GM19193 (cell line): Measurements from ENCODE around the gene GRM4.

Experiments used
- POLR2A ChIP-seq: IDR thresholded peaks from 4 replicates; pipeline ENCODE4 v1.6.1; 2011; ENCODE audit not compliant: insufficient read depth, insufficient read length; ENCODE audit errors: extremely low read depth

GRM4 gene

DNA sequence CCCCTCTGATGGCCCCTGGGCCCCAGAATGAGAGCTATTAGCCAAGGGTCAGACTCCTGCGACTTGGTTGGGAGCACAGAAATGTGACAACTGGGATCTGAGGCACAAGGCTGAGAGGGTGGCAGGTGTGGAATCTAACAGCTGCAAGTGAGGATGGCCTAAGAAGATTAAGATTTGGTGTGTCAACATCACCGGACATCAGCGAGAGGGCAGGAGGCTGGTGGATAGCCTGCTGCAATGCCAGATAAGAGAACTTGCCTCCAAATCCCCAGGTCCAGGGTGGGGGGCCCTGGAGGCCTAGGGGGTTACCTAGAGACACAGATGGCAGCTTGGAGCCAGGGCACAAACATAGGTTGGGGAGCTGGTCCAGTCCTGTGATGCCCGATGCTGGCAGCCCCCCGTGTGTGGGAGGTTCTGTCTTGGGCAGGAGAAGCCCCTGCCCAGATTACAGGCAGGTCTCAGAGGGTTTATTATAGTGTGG, 155.8 kb downstream of the GRM4 start:
- no peak for TF ChIP-seq POLR2A

DNA sequence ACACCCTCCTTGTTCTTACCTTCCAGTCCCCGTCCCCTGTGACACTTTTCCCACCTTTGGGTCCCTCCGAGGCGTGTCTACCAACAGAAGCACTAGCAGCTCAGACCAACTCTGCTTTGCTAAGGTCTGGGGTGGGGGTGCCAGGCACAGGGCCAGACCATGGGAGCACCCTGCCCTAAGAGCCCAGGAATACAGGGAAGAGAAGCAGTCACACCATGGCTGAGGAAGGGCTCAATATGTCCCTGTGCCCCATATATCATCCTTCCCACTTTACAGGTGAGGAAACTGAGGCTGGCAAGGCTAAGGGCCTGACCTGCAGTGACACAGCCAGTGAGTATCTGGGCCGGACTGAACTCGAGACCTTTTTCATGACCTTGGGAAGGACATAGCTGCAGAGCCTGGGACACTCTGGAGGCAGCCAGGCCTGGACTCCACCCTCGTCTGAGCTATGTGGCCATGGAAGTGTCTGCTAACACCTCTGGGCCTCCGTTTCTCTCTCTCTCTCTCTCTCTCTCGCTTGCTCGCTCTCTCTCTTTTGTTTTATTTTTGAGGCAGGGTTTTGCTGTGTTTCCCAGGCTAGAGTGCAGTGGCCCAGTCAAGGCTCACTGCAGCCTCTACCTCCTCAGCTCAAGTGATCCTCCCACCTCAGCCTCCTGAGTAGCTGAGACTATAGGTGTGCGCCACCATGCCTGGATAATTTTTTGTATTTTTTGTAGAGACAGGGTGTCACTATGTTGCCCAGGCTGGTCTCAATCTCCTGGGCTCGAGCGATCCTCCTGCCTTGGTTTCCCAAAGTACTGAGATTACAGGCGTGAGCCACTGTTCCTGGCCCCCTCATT, 156.7 kb downstream of the GRM4 start:
- no peak for TF ChIP-seq POLR2A

DNA sequence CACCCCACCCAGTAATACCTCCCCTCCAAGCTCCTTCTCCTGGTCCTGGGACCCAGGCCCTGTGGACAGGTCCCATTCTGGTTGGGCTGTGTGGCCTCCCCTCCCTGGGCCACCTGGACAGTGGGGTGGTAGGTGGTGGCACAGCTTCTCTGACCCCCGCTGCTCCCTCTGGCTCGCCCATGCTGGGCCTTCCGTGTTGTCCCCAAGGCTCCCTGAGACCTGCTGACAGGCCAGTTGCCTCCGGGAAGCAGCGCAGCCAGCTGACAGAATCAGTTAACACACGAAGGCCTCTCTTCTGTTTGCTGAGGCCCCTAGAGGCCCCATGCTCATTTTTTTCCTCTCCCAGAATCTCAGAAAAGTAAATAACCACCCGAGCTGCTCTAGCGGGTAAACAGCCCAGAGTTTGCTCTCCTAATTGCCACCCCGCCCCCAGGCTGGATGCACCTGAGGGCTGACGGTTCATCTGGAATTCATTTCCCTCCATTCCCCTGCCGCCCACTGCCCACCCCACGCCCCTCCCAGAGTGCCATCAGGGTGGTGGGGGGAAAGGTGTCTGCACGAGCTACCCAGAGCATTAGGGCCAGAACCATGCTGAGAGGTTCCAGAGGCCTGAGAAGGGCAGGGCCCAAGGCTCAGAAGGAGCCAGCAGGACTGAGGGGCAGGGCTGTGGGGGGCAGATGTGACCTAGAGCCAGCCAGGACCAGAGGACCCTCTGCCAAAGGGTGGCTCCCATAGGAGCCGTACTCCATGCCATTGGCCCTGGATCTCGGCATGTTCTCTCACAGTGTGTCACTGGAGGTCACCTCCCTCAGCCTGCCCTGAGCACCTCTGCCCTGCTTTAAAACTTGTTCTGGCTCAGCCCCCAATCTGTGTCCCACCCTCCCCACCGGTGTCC, 157.5 kb downstream of the GRM4 start:
- no peak for TF ChIP-seq POLR2A

DNA sequence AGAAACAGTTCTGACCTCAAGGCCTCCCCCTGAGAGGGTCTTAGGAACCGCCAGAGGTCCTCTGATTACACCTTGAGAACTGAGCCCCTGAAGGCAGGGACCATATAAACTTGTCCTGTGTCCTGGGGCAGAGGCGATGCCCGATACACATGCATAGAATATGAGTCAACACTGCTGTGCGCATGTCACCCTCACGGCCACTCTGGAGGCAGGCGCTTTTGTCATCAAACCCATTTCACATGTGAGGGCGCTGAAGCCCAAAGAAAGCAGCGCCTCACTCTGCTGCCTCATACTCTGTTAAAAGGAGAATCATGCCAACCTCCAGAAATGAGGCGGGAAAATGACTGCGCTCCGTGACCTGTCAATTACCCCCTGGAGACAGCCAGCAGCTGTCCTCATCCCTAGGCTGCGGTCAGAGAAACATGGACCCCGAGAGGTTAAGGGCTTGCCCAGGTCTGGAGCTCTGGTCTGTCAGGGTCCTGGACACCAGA, 158.3 kb downstream of the GRM4 start:
- TF ChIP-seq POLR2A: no peak

DNA sequence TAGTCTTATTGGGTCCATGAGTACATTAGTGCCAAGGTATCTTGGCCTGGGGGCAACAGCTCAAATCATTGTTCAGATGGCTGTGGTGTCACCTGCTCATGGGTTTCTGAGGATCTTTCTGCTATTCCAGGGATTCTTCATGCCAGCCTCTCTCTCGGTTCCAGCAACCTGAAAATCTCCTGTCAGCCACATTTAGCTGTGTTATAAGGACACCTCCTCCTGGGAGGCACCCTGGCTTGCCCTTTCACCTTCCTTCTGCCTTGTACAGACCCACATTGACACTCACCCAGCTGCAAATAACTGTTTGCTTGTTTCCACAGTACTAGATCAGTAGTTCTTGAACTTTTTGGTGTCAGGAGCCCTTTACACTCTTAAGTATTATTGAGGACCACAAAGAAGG, 159.9 kb downstream of the GRM4 start:
- TF ChIP-seq POLR2A: no peak

DNA sequence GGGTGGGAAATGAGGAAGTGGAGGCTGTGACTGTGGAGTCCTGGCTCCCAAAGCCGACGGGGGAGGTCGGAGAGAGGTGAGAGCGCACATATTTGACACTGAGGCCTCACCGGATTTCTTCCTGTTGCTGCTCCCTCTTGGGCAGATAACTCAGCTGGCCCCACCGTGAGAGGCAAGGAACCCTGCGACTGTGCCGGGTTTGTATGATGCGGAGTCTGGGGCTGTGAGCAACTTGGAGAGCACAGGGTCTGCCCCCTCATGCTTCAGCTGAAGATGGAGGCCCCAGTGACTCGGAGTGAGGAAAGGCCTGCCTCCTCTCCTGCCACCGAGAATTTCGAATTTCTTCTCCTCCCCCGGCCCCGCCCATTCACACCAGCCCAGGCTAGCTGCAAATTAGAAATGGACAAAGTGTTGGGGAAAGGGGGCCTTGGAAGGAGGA, 160.6 kb downstream of the GRM4 start:
- no peak for TF ChIP-seq POLR2A

DNA sequence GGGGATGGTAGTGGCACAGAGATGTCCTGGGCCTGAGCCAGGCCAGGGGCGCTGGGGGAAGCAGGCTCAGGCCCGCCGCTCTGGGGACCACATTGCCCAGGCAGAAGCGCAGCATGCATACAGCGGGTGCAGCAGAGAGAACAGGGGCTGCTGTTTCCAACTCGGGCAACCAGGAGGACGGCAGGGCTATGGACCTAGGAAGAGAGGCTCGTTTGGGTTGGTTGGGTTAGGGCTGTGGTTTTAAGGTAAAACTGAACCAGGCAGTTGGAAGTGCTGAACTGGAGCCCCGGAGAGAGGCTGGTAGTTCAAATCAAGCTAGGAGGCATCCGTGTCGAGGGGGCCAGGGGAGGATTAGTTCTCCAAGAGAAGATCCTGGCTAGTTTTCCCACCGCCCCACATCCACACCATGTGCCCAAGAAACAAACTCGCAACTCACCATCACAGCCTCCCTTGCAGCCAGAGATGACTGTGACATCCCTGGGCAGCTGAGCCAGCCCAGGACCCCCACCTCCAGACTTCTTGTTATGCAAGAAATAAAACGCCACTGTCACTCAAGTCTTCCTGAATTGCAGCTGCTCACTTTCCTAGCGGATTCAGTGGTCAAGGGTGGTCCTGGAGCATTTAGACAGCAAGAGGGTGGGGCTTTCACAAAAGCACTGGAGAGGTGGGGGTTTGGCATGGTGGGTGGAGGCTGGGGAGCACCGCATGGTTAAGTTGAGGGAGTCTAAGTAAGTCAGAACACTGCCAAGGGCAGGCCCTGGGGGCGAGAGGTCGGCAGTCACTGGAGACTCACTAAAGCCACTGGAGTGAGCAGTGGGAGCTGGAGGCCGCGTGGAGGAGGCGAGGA, 161.2 kb downstream of the GRM4 start:
- no peak for TF ChIP-seq POLR2A

DNA sequence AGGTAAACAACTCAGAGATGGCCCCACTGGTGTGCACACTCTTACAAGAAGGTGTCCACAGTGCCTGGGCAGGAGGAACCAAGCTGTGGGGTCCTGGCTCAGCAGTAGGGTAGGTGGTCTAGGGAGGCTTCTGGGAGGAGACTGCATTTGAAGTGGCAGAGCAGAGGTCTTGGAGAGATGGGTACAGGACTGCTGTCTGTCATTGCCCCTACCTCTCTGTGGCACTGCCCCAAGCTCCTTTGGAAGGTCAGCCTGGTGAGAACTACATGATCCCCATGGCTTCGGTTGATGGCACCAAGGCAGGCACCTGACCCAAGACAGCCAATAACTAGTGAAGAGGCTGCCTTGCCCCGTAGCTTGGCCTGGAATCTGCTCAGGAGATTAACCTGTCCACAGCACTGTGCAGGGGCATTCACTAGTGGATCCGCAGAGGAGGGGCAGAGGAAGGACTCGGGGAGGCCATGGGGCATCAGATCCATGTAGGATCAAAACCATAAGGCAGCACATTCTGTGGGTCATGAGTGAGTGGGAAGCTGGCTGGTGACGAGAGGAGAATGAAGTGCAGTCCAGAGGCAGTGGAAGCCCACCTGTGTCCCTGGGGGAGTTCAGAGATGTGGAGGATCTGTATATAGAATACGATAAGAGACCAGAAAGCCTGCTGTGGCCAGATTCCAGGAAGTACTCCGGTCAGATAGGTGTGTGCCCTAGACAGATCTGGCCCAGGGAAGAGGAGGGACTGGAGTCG, 162.0 kb downstream of the GRM4 start:
- no peak for TF ChIP-seq POLR2A

DNA sequence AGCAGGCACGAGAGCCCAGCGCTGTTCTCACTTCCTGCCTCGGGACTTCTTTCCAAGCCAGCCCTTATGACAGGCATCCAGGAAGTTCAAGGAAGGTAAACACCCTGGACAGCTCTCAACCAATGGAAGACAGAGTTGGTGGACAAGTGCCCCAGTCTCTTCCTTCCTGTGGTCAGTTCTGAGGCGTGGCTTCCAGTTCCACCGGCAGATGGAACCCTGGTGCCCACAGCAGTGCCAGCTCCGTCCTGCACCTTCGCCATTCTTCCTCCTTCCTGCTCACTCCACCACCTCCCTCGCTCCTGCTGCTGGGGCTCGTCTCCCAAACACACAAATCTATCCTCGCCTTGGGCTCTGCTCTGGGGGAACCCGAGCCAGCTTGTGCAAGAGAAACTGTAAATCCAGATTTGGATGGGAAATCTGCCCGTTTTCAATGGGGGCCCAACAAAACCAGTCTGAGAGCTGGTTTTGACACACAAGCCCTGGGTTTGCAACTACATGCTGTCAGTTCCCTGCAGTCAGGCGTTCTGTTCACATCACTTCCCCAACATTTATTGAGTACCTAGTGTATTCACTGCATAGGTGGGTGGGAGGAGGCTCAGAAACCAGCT, 162.7 kb downstream of the GRM4 start:
- no peak for TF ChIP-seq POLR2A

DNA sequence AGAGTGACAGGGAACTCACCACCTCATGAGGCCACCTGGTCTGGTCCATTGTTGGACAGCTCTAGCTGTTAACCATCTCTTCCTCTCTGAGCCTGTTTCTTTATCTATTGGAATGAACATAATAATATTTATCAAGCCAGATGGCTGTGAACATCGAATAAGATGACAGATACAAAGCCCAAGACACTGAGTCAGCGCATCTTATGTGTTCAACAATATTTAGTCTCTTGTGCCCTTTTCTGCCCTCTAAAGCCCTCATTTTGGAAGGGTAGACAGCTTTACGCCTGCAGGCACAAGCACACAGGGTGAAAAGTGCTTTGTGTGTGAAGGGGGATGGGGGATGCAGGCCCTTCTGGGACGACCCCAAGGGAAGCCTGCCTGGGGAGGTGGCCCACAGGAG, 164.0 kb downstream of the GRM4 start:
- TF ChIP-seq POLR2A: no peak

DNA sequence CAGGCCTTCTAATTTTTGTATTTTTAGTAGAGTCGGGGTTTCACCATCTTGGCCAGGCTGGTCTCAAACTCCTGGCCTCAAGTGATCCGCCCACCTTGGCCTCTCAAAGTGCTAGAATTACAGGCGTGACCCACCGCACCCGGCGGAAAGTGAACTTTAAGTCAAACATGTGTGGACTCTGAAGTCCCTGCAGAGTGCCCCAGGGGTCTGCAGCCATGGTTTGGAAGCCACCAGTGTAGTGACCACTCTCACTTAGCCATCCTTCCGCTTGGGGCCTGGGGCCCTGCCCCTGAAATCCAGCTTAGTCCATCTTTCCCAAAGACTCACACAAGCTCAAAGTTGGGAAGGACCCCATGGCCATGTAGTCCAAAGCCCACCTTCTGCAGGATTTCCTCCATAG, 164.5 kb downstream of the GRM4 start:
- TF ChIP-seq POLR2A: no peak

DNA sequence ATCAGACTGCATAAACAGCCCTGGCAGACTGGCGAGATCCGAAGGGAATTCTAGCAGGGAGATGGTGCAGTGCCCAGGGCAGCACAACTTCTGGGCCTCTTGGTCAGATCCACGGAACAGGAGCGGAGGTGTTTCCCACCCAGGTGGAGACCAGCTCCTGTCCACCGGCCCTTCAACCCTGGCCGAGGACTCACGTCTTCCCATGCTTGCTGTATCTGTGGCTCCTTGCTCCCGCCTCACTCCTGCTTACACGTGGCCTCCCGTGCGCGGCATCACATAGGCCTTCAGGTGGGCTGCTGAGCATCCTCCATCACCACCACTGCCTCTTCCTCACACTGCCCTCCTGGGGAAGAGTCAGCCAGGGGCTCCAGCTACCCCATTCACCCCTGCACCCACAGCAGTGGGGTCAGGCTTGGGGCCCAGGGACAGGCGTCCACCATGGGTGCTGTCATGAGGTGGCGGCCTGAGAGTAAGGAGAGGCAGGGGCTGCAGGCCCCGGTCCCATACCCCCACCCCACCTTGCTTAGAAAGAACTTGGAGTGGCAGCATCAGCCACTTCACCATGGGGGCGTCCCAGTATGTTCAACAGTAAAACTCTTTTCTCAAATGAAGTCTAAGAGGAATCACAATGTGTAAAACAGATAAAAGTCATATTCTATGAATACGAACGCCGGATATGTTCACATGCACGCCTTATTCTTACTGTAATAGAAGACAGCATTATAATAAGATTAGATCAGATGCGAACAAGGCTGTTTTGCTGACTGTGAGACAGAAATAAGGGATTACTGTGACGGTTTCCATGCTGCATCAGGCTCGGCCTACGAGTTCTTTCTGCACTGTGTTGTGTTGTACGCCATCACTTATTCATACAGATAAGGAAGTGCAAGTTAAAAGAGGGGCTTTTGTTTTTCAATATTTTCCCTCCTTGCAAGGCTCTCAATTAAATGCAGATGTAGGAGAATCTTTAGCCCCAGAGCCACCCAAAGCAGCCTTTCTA, 165.4 kb downstream of the GRM4 start:
- TF ChIP-seq POLR2A: no peak
